ENCODE measurements around the gene PSMD8.
"Not testable (repeated sequence)": the region's sequence is repeated elsewhere in the genome, so short reads cannot be mapped to it uniquely, and the experiment has no call there.

The PSMD8 gene

DNA sequence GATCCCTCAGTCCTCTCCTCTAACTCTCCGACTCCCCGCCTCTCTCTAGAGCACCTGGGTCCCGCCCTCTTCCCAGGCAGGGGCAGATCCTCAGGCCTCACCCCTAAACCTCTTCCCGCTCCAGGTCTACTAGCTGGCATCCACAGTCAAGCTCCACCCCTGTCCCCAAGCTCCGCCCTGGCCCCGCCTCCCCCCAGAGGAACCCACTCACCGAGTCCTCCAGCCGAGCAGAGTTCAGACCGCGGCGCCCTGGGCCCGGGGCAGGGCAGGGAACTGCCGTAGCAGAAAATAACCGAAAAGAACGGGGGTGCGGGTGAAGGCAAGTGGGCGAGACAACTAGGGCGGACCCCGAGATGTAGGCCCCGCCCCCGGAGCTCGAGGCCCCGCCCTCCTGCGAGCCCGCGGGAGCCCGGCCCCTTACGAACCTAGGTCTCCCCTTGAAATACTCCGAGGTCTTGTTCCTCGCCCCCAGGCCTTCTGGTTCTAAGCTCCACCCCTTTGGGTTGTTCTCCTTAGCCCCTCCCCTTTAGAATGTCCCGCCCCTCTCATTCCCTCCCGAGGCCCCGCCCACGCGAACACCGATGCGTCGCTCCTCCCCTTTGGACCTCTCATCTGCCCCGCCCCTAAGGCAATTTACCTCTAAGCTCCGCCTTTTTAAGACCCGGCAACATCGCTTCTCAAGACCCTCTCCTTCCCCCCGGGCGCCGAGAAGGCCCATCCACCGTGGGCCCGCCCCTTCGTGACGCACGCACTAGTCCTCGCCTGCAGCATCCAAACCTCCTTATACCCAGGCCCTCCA is 13.4 kb downstream of the PSMD8 start, which contains the start of gene GGN:
Gene GGN, minus strand, starts transcription at position 485 of the 799 bp plus-strand sequence. CDS start 773 bp downstream, outside the sequence.
- DNase-seq (ENCODE audit: low read depth) = peak; percentile 77

- no peak for DNase-seq (ENCODE audit: low read depth)
These were observed 14.2 kb downstream of the PSMD8 start, which contains the start of gene SPRED3 for GRCh38 chr19:38388349-38389100. SPRED3 (plus strand) TSS chr19:38388697; CDS start chr19:38390303, 1,606 bp downstream.

- DNase-seq (ENCODE audit: low read depth) = peak; percentile 46
These were observed 14.9 kb downstream of the PSMD8 start for GRCh38 chr19:38389101-38389925.

GRCh38 chr19:38389957-38390924 is 15.9 kb downstream of the PSMD8 start:
- no peak for DNase-seq (ENCODE audit: low read depth)

DNA sequence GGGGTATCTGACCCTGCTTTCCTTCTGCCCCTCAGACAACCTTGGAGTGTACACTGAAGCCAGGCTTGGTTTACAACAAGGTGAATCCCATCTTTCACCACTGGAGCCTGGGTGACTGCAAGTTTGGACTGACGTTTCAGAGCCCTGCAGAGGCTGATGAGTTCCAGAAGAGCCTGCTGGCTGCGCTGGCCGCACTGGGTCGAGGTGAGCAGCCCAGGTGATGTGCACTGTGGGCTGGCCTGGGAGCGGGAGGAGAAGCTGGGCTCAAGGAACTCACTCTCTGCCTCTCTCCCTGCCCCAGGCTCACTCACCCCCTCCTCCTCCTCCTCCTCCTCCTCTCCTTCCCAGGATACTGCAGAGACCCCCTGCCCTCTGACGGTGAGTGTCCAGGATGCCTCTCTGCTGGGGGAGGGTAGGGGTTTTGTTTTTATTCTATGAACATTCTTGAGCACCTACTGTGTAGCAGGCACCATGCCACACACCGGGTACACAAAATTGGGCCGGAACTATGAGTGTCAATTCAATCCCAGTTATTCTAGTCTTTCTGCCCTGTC is 17.6 kb downstream of the PSMD8 start:
- no peak for DNase-seq (ENCODE audit: low read depth)

DNA sequence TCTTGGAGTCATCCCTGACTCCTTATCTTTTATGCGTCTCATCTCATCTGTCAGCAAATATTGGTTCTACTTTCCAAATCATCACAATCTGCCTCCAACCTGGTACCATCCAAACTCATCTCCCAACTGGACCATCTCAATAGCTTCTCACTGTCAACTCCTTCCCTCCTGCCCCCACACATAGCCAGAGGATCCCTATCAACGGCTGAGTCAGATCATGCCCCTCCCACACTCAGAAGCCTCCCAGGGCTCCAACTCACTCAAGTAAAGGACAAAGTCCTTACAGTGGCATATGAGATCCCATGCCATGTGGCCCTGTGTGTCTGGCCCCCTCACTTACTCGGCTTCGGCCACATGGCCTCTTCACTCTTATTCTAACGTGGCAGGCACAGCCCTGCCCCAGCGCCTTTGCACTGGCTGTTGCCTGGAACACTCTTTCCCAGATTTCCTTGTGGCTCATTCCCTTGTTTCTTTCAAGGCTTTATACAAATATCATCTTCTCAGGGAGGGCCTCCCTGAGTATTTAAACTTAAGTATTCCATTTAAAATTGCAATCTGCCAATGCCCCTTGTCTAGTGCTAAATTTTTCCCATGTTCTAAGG is 18.4 kb downstream of the PSMD8 start:
- DNase-seq (ENCODE audit: low read depth) = no peak

DNA sequence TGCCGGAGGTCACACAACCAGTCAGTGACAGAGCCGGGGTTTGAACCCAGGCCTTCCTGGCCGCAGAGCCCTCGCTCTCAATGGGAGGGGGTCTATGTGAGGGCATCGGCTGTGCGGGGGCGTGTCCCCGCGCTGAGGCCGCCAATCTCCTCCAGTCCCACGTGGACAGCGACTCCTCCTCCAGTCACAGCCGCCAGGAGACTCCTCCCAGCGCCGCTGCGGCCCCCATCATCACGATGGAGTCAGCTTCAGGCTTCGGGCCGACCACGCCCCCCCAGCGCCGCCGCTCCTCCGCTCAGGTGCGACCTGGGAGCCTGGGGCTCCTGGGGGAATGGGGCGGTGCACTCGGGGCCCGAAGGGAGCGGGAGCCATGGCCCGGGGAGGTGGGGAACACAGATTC is 20.1 kb downstream of the PSMD8 start:
- no peak for DNase-seq (ENCODE audit: low read depth)

- no peak for DNase-seq (ENCODE audit: low read depth)
These were observed 21.2 kb downstream of the PSMD8 start for GRCh38 chr19:38395381-38396114.

DNA sequence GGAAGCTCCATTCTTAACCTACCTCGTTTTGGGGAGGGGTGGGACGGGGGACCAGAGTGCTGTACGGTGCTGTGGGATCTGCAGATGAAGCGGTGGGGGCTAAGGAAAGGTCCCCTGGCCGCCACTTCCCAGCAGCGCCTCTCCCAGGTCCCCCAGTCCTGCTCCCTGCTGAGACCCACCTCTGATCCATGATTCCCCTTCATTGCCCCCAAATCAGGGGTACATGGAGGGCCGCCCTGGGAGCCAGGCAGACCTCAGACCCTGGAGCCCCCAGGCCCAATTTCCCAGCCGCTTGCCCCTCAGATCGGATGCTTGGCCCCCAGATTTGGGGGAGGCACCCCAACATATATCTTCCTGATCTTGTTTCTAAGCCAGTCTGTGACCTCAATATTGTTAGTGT is 24.7 kb downstream of the PSMD8 start:
- no peak for DNase-seq (ENCODE audit: low read depth)

- no peak for DNase-seq (ENCODE audit: low read depth)
These were observed 25.2 kb downstream of the PSMD8 start for GRCh38 chr19:38399537-38399936.

DNA sequence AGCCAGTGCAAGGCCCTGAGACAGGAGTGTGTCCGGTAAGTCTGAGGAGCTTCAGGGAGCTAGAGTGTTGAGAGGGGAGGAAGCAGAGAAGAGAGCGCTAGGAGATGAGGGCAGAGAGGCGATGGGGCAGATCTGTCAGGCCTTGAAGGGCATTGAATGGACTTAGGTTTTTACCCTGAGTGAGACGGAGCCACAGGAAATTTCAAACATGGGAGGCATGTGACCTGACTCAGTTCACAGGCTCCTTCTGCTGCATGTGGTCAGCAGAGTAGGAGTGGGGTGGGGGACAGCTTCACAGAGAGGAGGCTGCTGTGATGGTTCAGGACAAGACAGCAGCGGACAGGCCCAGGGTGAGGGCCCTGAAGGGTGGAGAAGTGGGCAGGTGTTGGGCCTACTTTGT is 26.0 kb downstream of the PSMD8 start:
- no peak for DNase-seq (ENCODE audit: low read depth)

- DNase-seq (ENCODE audit: low read depth) = no peak
These were observed 26.8 kb downstream of the PSMD8 start for GRCh38 chr19:38401148-38401547.

- DNase-seq (ENCODE audit: low read depth) = no peak
These were observed 28.2 kb downstream of the PSMD8 start for GRCh38 chr19:38402623-38402966.

DNA sequence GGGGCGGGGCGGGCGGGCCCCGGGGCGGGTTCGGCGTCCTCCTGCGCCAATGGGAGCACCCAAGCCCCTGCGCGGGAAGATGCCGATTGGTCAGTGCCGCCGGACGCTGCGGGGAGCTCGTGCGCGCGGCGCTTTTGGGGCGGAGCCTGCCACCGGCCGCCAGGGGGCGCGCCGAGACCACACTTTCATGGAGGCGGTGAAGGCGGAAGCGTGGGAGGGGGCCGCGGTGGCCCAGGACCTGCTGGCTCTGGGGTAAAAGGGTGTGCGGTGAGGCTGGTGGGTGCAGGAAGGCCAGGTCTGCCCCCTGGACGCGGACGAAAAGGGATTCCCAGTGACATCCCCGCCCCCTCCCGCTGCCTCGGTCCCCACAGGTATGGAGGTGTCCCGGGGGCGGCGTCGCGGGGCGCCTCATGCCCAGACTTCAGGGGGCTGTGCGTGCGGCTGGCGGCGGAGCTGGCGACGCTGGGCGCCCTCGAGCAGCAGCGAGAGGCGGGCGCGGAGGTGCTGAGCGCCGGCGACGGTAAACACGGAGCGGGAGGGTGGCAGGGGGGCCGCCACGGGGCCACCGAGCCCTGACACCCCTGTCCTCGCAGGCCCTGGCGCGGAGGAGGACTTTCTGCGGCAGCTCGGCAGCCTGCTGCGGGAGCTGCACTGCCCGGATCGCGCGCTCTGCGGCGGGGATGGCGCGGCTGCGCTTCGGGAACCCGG is 28.8 kb downstream of the PSMD8 start, which contains the start of gene FAM98C:
Gene FAM98C, plus strand, starts transcription at position 127 of the 708 bp plus-strand sequence. Its CDS starts 61 bp downstream, at position 188.
- DNase-seq (ENCODE audit: low read depth) = peak; percentile 75

DNA sequence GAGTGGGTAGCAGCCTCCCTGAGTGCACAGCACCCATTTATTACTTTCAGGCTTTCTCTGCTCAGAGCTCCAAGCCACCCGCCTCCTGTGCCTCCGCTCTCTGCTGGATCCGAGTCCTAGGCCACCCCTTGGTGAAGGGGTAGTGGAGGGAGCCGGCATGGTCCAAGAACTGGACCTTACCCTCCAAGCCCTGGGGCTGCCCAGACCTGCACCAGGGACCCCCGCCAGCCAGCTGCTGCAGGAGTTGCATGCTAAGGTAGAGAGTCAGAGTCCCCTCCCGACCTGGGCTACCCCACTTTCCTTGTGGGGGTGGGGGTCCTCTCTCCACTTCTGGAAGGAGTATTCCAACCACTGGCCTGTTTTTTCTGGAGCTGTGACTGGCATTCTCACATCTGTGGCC is 30.5 kb downstream of the PSMD8 start:
- no peak for DNase-seq (ENCODE audit: low read depth)

DNA sequence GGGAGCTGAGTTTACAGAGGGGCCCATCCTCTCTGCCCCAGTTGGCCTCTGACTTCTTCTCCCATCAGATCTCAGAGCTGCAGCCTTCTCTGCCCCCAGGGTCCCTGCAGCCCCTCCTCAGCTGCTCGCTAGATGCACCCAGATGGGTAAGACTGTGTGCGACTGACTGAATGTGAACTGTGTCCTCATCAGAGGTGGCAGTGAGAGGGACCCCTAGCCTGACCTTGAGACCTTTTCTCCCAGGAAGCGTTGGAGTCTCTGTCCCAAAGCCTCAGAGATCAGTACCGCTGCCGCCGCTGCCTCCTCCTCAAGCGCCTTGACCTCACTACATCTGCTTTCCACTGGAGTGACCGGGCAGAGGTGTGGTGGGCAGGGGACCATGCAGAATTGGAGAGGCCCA is 30.9 kb downstream of the PSMD8 start:
- DNase-seq (ENCODE audit: low read depth) = no peak

DNA sequence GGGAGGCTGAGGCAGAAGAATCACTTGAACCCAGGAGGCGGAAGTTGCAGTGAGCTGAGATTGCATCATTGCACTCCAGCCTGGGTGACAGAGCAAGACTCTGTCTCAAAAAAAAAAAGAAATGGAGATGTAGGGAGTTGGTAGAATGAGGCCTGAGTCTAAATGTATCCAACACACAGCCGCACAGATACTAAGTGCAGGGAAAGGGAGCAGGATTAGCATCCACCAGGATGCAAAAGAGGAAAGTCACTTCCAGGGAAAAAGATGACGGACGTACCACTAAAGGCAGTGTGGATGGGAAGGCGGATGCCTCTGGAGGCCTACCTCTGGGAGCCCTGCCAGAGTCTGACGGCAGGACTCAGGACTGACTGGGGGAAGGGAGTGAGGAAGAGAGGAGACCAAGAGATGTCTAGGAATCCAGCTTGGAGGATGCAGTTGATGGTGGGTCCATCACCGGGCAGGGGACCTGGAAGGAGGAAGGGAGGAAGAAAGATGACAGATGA is 35.3 kb downstream of the PSMD8 start:
- DNase-seq (ENCODE audit: low read depth) = no peak

DNA sequence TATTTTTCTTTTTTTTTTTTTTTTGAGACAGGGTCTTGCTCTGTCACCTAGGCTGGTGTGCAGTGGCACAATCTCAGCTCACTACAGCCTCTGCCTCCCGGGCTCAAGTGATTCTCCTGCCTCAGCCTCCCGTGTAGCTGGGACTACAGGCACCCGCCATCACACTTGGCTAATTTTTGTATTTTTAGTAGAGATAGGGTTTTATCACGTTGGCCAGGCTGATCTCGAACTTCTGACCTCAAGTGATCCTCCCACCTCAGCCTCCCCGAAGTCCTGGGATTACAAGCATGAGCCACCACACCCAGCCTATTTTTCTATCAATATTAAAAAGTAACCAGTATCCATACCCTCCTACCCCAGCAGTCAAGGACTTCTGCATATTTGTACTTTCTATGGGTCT is 36.0 kb downstream of the PSMD8 start:
- not testable (repeated sequence) for DNase-seq (ENCODE audit: low read depth)

Measured in non-pigmented ciliary epithelial cell (primary cell).